Measurements from ENCODE around the gene DRD2. TPM values are rescaled to one million over a fixed set of nuclear protein-coding genes. Genes with fewer than 3 reads are reported as not detected.

Gene DRD2
- total RNA-seq, 1 experiment from 2014 or later, result 0.44 TPM

GRCh38 chr11:113415343-113415742, 59.9 kb downstream of the DRD2 start:
- H4K91ac ChIP-seq (ENCODE audit: insufficient read length, low read depth, low read length), result no peak overlapping the region
- Mint-ChIP-seq H3K9me3 (no peaks in the 10 kb centered on the region), H3K36me3 (ENCODE audit: insufficient read depth in 1 of 3, low read depth in 3 of 3) (no peaks in the 10 kb centered on the region), H3K27ac (no peak overlapping the region), H3K4me1 (no peaks in the 10 kb centered on the region), H3K27me3 (ENCODE audit: low read depth) (peaks cover 9% of the 10 kb centered on the region), H3K4me3 (no peak overlapping the region)
- no peak overlapping the region for H2BK12ac ChIP-seq (ENCODE audit: insufficient read length, low read depth, low read length)
- no peak overlapping the region for H3K4me2 ChIP-seq (ENCODE audit: insufficient read depth, insufficient read length, low read length)
- no peak overlapping the region for H2BK120ac ChIP-seq (ENCODE audit: low read depth, low read length, poor library complexity, severe bottlenecking)
- H3K79me2 ChIP-seq (ENCODE audit: insufficient read depth, low read length), result no peaks in the 10 kb centered on the region
- H2BK5ac ChIP-seq (ENCODE audit: insufficient read length, low read length), result no peak overlapping the region
- no peak overlapping the region for H2BK15ac ChIP-seq (ENCODE audit: low read depth, low read length)
- no peak overlapping the region for H3K18ac ChIP-seq (ENCODE audit: insufficient read length, low read depth, low read length)
- H3K23me2 ChIP-seq (ENCODE audit: insufficient read length, low read depth, low read length, poor library complexity, severe bottlenecking), result no peaks in the 10 kb centered on the region
- H2AFZ ChIP-seq (ENCODE audit: low read length), result no peak overlapping the region
- WGBS (ENCODE audit: extremely low coverage, insufficient read length, low lambda C conversion rate), result no CpG with 5 or more reads among the region's 16 CpGs
- no peak overlapping the region for H3K56ac ChIP-seq (ENCODE audit: insufficient read length, low read depth, low read length)
- no peak overlapping the region for H2AK5ac ChIP-seq (ENCODE audit: insufficient read length, low read length)
- H4K5ac ChIP-seq (ENCODE audit: insufficient read length, low read depth, low read length), result no peak overlapping the region
- H3K27ac ChIP-seq (ENCODE audit: insufficient read length, low read depth, low read length), result no peak overlapping the region
- H3K4me1 ChIP-seq (ENCODE audit: insufficient read depth, low read length), result no peaks in the 10 kb centered on the region
- no peak for DNase-seq
- no peak overlapping the region for H2BK20ac ChIP-seq (ENCODE audit: low read depth, low read length, poor library complexity, severe bottlenecking)
- no peaks in the 10 kb centered on the region for H3K79me1 ChIP-seq (ENCODE audit: insufficient read depth, low read depth, low read length, poor library complexity, severe bottlenecking)
- no peak overlapping the region for H3T11ph ChIP-seq (ENCODE audit: low read length)
- no peaks in the 10 kb centered on the region for H4K20me1 ChIP-seq (ENCODE audit: control insufficient read depth, insufficient read depth, insufficient read length)
- no peak overlapping the region for H3K9ac ChIP-seq (ENCODE audit: extremely low read depth, insufficient read length, low read length)
- TF ChIP-seq CTCF (conservative IDR thresholded peaks at IDR 0.05), result no peak
- H3K14ac ChIP-seq (ENCODE audit: insufficient read depth, low read length), result no peak overlapping the region
- H3K23ac ChIP-seq (ENCODE audit: insufficient read length, low read depth, low read length), result no peak overlapping the region
- no peaks in the 10 kb centered on the region for H3K27me3 ChIP-seq (ENCODE audit: insufficient read depth, low read length)
- no peak overlapping the region for H4K8ac ChIP-seq (replicated peaks; ENCODE audit: insufficient read length, low read depth, low read length)
- H3K4ac ChIP-seq (ENCODE audit: low read depth, low read length), result no peak overlapping the region
- H3K9me3 ChIP-seq (ENCODE audit: control insufficient read depth, low read depth, low read length), result no peaks in the 10 kb centered on the region

All from H9 (cell line).